Epithelial cell of proximal tubule (primary cell): Measurements from ENCODE around the gene TOP2B. TPM values are rescaled to one million over a fixed set of nuclear protein-coding genes. Genes with fewer than 3 reads are reported as not detected.
A peak's percentile ranks its signal among the peaks of the same experiment; 100 is the strongest.

Source experiments
- DNase-seq: peaks from one replicate; pipeline ENCODE4 v3.0.0-alpha.2; 2011; ENCODE audit warnings: low read depth
- H3K4me3 ChIP-seq: 2 replicates; pipeline ENCODE4 v1.5.1; 2011; ENCODE audit warnings: low read depth, mild to moderate bottlenecking, low read length
- total RNA-seq: library from RNA; depleted of rRNA; stranded (reverse); fragments of >200 nt; gene quantifications from 2 replicates; pipeline ENCODE4 v1.2.3, GENCODE V29; 2015
- TF ChIP-seq, protein P1 (sequence below): conservative IDR thresholded peaks from 2 replicates; pipeline ENCODE4 v1.5.1; 2012; ENCODE audit warnings: low read depth, mild to moderate bottlenecking, low read length

The TOP2B gene
- total RNA-seq, 1 donor from 2014 or later = 81.2 TPM

DNA sequence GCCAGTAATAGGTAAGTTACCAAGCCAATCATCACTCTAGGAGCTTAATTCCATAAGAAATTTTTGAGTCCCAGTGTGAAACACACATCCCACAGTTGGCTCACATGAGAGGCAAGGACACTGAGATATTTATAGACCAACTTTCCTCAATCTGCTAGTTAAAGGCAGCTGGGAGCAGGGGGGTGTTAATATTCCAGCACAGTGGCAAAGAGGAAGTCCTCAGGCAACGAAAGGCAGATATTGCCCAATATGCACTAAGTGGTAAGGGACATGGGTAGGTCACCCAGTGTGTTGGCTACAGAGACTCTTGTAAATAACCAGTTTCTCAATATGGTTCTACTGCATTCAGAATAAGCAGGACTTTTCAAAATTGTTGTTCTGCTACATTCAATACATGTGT lies 61.0 kb downstream of the TOP2B start:
- H3K4me3 ChIP-seq = no peak overlapping the region
- no peak for DNase-seq
- TF ChIP-seq, protein P1, sequence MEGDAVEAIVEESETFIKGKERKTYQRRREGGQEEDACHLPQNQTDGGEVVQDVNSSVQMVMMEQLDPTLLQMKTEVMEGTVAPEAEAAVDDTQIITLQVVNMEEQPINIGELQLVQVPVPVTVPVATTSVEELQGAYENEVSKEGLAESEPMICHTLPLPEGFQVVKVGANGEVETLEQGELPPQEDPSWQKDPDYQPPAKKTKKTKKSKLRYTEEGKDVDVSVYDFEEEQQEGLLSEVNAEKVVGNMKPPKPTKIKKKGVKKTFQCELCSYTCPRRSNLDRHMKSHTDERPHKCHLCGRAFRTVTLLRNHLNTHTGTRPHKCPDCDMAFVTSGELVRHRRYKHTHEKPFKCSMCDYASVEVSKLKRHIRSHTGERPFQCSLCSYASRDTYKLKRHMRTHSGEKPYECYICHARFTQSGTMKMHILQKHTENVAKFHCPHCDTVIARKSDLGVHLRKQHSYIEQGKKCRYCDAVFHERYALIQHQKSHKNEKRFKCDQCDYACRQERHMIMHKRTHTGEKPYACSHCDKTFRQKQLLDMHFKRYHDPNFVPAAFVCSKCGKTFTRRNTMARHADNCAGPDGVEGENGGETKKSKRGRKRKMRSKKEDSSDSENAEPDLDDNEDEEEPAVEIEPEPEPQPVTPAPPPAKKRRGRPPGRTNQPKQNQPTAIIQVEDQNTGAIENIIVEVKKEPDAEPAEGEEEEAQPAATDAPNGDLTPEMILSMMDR = no peak

DNA sequence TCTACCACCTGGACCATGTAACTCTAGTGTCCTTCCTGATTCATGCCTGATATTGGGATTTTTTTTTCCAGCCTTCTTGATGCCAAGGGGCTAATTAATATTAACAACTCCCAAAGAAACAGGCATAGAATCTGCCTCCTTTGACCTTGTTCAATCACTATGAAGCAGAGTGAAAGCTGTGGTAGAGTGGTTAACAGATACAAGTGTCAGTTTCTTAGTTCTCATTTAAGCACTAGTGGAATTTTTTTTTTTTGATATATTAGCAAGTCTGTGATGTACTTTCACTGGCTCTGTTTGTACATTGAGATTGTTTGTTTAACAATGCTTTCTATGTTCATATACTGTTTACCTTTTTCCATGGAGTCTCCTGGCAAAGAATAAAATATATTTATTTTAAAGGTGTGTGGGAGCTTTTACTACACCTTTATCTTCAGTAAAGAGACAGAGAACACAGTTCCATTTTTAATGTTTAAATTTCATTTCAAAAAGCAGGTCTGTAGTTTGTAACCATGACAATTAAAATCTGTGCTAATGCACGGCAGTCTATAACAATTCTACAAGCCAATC lies 67.1 kb downstream of the TOP2B start:
- no peak overlapping the region for H3K4me3 ChIP-seq
- DNase-seq = no peak
- TF ChIP-seq, protein P1 = no peak

DNA sequence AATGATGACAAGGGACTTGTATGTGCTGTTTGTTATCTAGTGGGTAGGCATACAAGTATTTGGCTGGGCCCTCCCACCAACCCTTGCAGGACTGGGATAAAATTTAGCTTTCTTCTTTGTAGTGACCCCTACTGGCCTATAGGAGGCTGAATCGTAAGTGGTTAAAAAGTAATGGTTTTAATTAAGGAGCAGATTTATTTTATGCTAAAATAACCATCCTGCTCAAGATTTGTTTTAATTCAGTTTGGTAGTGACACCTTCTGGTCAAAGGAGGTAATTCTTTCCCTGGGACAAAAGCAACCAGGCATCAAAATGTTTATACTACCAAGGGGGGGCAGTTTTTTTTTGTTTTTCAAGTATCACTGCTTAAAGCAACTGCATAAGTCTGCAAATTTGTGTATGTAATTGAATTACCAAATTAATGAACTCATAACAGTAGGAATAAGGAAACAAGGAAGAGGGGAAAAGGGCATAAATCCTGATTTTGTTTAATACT lies 70.7 kb downstream of the TOP2B start:
- H3K4me3 ChIP-seq = no peak overlapping the region
- TF ChIP-seq, protein P1 = peak; percentile 71
- DNase-seq = no peak

DNA sequence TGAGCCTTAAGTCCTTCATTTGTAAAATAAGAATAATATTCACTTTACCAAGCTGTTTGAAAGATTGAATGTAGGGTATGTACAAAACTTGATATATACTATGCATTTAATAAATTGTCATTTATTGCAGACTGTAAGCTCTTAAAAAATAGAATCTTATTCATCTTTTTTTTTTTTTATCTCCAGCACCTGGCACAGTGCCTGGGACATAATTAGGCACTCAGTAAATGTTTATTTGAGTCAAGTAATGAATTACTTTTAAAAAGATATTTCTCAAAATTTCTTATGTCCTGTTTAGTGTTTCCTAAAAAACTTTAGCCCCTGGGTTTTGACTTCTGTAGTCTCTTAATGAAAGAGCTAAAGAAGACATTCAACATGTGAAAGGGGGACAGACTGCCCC lies 71.7 kb downstream of the TOP2B start:
- DNase-seq = no peak
- no peak overlapping the region for H3K4me3 ChIP-seq
- TF ChIP-seq, protein P1 = no peak

DNA sequence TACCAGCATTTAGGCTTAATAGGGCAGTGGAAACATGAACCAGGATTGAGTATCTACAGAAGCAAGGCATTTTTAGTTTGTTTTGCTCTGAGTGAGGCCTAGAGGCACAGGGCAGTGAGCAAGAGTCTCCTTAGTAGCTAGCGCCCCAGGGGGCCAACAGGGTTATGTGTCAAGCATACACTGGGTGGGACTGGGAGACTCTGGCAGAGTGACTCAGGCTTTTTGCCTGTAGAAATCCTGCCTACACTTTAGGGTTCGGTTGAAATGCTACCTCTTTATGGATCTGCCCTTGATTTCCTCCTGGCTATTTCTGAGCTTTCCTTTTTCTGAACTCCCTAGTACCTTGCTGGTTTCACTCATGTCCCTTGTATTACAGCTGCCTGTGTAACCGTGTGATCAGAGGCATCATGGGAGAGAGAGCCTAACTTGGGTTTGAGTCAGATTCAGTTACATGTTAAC lies 72.2 kb downstream of the TOP2B start:
- peak; percentile 65 for DNase-seq
- TF ChIP-seq, protein P1 = peak; percentile 60
- no peak overlapping the region for H3K4me3 ChIP-seq

DNA sequence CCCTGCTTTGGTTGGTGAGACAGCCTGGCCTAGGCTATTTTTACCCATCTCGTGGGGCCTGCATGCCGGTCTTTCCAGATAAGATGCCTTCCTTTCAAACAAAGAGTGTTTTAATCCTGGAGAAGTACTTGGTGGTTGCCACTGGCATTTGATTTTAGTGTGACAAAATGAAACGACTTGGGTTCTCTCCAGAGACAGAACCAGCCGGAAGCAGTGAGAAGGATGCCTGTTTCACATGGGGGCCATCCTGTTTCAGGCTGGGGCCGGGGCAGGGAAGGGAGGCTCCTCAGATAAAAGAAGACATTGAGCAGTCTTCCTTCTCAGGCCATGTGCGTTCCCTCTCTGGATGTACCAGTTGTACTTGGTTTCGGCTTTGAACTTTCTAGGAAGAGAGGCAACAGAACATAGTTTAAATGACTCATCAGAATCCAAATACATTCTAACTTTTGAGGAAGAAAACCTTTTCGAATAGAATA lies 74.9 kb downstream of the TOP2B start:
- TF ChIP-seq, protein P1 = no peak

More for the DNA sequence above, 74.9 kb downstream of the TOP2B start:
- no peak overlapping the region for H3K4me3 ChIP-seq
- no peak for DNase-seq
